Stimulated activated CD4-positive, alpha-beta T cell treated with anti-CD3 and anti-CD28 coated beads, TNF-alpha, amount 100 ng/mL, for 48 hours (primary cell): ENCODE measurements around the gene PRSS22.

Experiments
- DNase-seq, 3 donors: peaks; one replicate each; pipeline ENCODE4 v3.0.0-alpha.2; 2020; ENCODE audit warnings: low read depth in 3 of 3

PRSS22 gene

GRCh38 chr16:2829501-2830354 is 28.2 kb downstream of the PRSS22 start, which contains the start of gene ZG16B:
Gene ZG16B (plus strand): TSS chr16:2830303. CDS start chr16:2830442, 139 bp downstream.
- no peak for DNase-seq

- no peak for DNase-seq
Measured at GRCh38 chr16:2828876-2829430, 29.0 kb downstream of the PRSS22 start.

- no peak for DNase-seq
Measured at GRCh38 chr16:2828521-2828840, 29.5 kb downstream of the PRSS22 start.

- DNase-seq: no peak
Measured at GRCh38 chr16:2827831-2828520, 30.0 kb downstream of the PRSS22 start.

- no peak for DNase-seq
Measured at GRCh38 chr16:2827374-2827791, 30.6 kb downstream of the PRSS22 start.

- DNase-seq: no peak
Measured at GRCh38 chr16:2826591-2827373, 31.2 kb downstream of the PRSS22 start.

GRCh38 chr16:2825906-2826305 is 32.1 kb downstream of the PRSS22 start:
- DNase-seq: no peak

GRCh38 chr16:2825049-2825742 is 32.8 kb downstream of the PRSS22 start:
- no peak for DNase-seq

GRCh38 chr16:2824626-2825025 is 33.3 kb downstream of the PRSS22 start:
- DNase-seq: no peak

- DNase-seq: no peak
Measured at GRCh38 chr16:2822496-2822895, 35.5 kb downstream of the PRSS22 start.

GRCh38 chr16:2822158-2822495 is 35.8 kb downstream of the PRSS22 start:
- DNase-seq: no peak

GRCh38 chr16:2821487-2822157 is 36.3 kb downstream of the PRSS22 start:
- DNase-seq: no peak

GRCh38 chr16:2820836-2821486 is 37.0 kb downstream of the PRSS22 start:
- no peak for DNase-seq

- DNase-seq: no peak
Measured at GRCh38 chr16:2819939-2820835, 37.8 kb downstream of the PRSS22 start.

GRCh38 chr16:2819179-2819938 is 38.6 kb downstream of the PRSS22 start:
- DNase-seq: no peak

GRCh38 chr16:2818272-2818876 is 39.6 kb downstream of the PRSS22 start:
- no peak for DNase-seq

GRCh38 chr16:2817340-2818271 is 40.4 kb downstream of the PRSS22 start:
- no peak for DNase-seq
